ENCODE measurements around the gene SORCS2. TPM values are rescaled to one million over a fixed set of nuclear protein-coding genes. Genes with fewer than 3 reads are reported as not detected.

Gene SORCS2
- polyA plus RNA-seq, 1 donor (not counting 4 experiments of a cell fraction or from before 2014, with no cell fraction given) = 0.09 TPM

DNA sequence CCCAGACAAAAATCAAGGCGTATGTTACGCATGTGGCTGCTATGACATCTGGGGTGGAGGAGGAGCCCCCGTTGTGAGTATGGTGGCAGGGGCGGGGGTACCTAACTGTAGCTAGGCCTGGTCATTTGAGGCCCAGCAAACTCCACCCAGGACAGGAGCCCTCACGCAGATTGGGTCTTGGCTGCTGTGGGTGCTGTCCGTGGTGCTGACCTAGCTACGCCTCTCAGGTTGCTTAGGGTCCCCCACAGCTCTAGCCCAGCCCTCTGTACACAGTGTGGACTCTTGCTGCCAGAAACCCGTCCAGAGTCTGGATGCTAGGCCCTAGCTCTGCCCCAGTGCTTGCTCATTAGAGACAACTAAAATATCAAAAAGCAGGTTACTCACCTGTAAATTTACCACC, 389.1 kb downstream of the SORCS2 start:
- no peak overlapping the region for H2AFZ ChIP-seq (ENCODE audit: control insufficient read depth, low read length)

GRCh38 chr4:7582313-7583097, 390.2 kb downstream of the SORCS2 start:
- H3K36me3 ChIP-seq (ENCODE audit: control insufficient read depth in 2 of 2, extremely low read depth in 1 of 2, insufficient read depth in 2 of 2, low read length in 2 of 2) = no peaks in the 10 kb centered on the region
- no peak for FAIRE-seq
- no peaks in the 10 kb centered on the region for H3K9me1 ChIP-seq (ENCODE audit: control insufficient read depth, extremely low read depth, insufficient read depth, low read length)
- TF ChIP-seq CTCF (optimal IDR thresholded peaks at IDR 0.05 in 1 of 3, IDR thresholded peaks at IDR 0.05 in 1 of 3, conservative IDR thresholded peaks at IDR 0.05 in 1 of 3; ENCODE audit: extremely low read depth in 1 of 3, insufficient read depth in 2 of 3, low read length in 3 of 3) (no peak), EZH2 (IDR thresholded peaks at IDR 0.05; ENCODE audit: low read length) (no peak)
- H3K9ac ChIP-seq (ENCODE audit: control insufficient read depth, extremely low read depth, insufficient read depth, low read length) = no peak overlapping the region
- dilution Hi-C loops (cut with MboI; ENCODE audit: extremely low pct_ligation_motif_present, low sequenced_read_pairs) = no loop called here
- H3K9me3 ChIP-seq (ENCODE audit: control insufficient read depth, low read depth, low read length) = peaks cover 18% of the 10 kb centered on the region
- no peak overlapping the region for H3K4me2 ChIP-seq (ENCODE audit: control insufficient read depth, extremely low read depth, insufficient read depth, low read depth, low read length)
- H3K27ac ChIP-seq (ENCODE audit: control insufficient read depth, insufficient read depth, low read length) = no peak overlapping the region
- DNase-seq (ENCODE audit: low read depth, low spot score) = no peak
- no peaks in the 10 kb centered on the region for H3K79me2 ChIP-seq (ENCODE audit: control insufficient read depth, insufficient read depth, low read length)
- no peak overlapping the region for H3K4me3 ChIP-seq (ENCODE audit: control insufficient read depth in 2 of 3, extremely low read depth in 1 of 3, insufficient read depth in 2 of 3, low read depth in 1 of 3, low read length in 3 of 3)
- no peaks in the 10 kb centered on the region for H3K4me1 ChIP-seq (ENCODE audit: control insufficient read depth, extremely low read depth, insufficient read depth, low read length)
- H2AFZ ChIP-seq (ENCODE audit: control insufficient read depth, low read length) = no peak overlapping the region
- no peaks in the 10 kb centered on the region for H4K20me1 ChIP-seq (ENCODE audit: control insufficient read depth, extremely low read depth, insufficient read depth, low read length)
- no peaks in the 10 kb centered on the region for H3K27me3 ChIP-seq (ENCODE audit: control insufficient read depth, extremely low read depth, insufficient read depth, low read length)

More for the DNA sequence above, 389.1 kb downstream of the SORCS2 start:
- no peaks in the 10 kb centered on the region for H4K20me1 ChIP-seq (ENCODE audit: control insufficient read depth, extremely low read depth, insufficient read depth, low read length)
- no peaks in the 10 kb centered on the region for H3K27me3 ChIP-seq (ENCODE audit: control insufficient read depth, extremely low read depth, insufficient read depth, low read length)
- H3K4me2 ChIP-seq (ENCODE audit: control insufficient read depth, extremely low read depth, insufficient read depth, low read depth, low read length) = no peak overlapping the region
- H3K9ac ChIP-seq (ENCODE audit: control insufficient read depth, extremely low read depth, insufficient read depth, low read length) = no peak overlapping the region
- H3K4me1 ChIP-seq (ENCODE audit: control insufficient read depth, extremely low read depth, insufficient read depth, low read length) = no peaks in the 10 kb centered on the region
- dilution Hi-C loops (cut with MboI; ENCODE audit: extremely low pct_ligation_motif_present, low sequenced_read_pairs) = no loop called here
- FAIRE-seq (no peak), DNase-seq (ENCODE audit: low read depth, low spot score) (no peak)
- no peaks in the 10 kb centered on the region for H3K9me1 ChIP-seq (ENCODE audit: control insufficient read depth, extremely low read depth, insufficient read depth, low read length)
- H3K79me2 ChIP-seq (ENCODE audit: control insufficient read depth, insufficient read depth, low read length) = no peaks in the 10 kb centered on the region
- H3K4me3 ChIP-seq (ENCODE audit: control insufficient read depth in 2 of 3, extremely low read depth in 1 of 3, insufficient read depth in 2 of 3, low read depth in 1 of 3, low read length in 3 of 3) = no peak overlapping the region
- peaks cover 26% of the 10 kb centered on the region for H3K9me3 ChIP-seq (ENCODE audit: control insufficient read depth, low read depth, low read length)
- H3K36me3 ChIP-seq (ENCODE audit: control insufficient read depth in 2 of 2, extremely low read depth in 1 of 2, insufficient read depth in 2 of 2, low read length in 2 of 2) = no peaks in the 10 kb centered on the region
- no peak overlapping the region for H3K27ac ChIP-seq (ENCODE audit: control insufficient read depth, insufficient read depth, low read length)
- TF ChIP-seq CTCF (optimal IDR thresholded peaks at IDR 0.05 in 1 of 3, IDR thresholded peaks at IDR 0.05 in 1 of 3, conservative IDR thresholded peaks at IDR 0.05 in 1 of 3; ENCODE audit: extremely low read depth in 1 of 3, insufficient read depth in 2 of 3, low read length in 3 of 3) (no peak), EZH2 (IDR thresholded peaks at IDR 0.05; ENCODE audit: low read length) (no peak)

Data from keratinocyte (primary cell).